Activated CD4-positive, CD25-positive, alpha-beta regulatory T cell treated with anti-CD3 and anti-CD28 coated beads, Interleukin-2, amount 50 U/mL, for 24 hours (primary cell): ENCODE results near the gene NBL1.

ENCODE experiments used
- ATAC-seq, 2 donors: fragments of 150-1000 bp; cut with Tn5 transposase; one replicate each; pipeline ENCODE4 v1.10.0; 2021; ENCODE audit warnings: mild to moderate bottlenecking in 1 of 2, moderate library complexity in 1 of 2

NBL1 gene

GRCh38 chr1:19646377-19647319 lies 2.5 kb downstream of the NBL1 start:
- ATAC-seq: no peak

GRCh38 chr1:19647643-19648042 lies 3.5 kb downstream of the NBL1 start:
- no peak for ATAC-seq

GRCh38 chr1:19648239-19648638 lies 4.1 kb downstream of the NBL1 start:
- no peak for ATAC-seq

GRCh38 chr1:19648689-19649088 lies 4.6 kb downstream of the NBL1 start:
- no peak for ATAC-seq

- ATAC-seq: no peak
Measured at GRCh38 chr1:19650416-19651140, 6.5 kb downstream of the NBL1 start.

GRCh38 chr1:19651141-19651737 lies 7.1 kb downstream of the NBL1 start:
- peak; percentile 61 to 63 for ATAC-seq

GRCh38 chr1:19654386-19654785 lies 10.3 kb downstream of the NBL1 start:
- ATAC-seq: no peak

GRCh38 chr1:19654886-19655717 lies 11.0 kb downstream of the NBL1 start:
- no peak for ATAC-seq

- ATAC-seq: no peak
Measured at GRCh38 chr1:19655718-19656080, 11.6 kb downstream of the NBL1 start.

- ATAC-seq: no peak
Measured at GRCh38 chr1:19656134-19656779, 12.1 kb downstream of the NBL1 start.

- no peak for ATAC-seq
Measured at GRCh38 chr1:19656780-19657466, 12.8 kb downstream of the NBL1 start.

GRCh38 chr1:19657511-19657910 lies 13.4 kb downstream of the NBL1 start:
- ATAC-seq: no peak

- no peak for ATAC-seq
Measured at GRCh38 chr1:19658186-19658585, 14.1 kb downstream of the NBL1 start.

- ATAC-seq: no peak
Measured at GRCh38 chr1:19661721-19662228, 17.7 kb downstream of the NBL1 start.

GRCh38 chr1:19662313-19662712 lies 18.2 kb downstream of the NBL1 start:
- ATAC-seq: no peak

- ATAC-seq: peak; percentile 61 to 65
Measured at GRCh38 chr1:19664453-19665185, 20.5 kb downstream of the NBL1 start, which contains the start of gene HTR6. TSS of gene HTR6 (plus strand) at chr1:19664875. CDS start at chr1:19665754, 879 bp downstream.

- no peak for ATAC-seq
Measured at GRCh38 chr1:19665186-19665495, 21.0 kb downstream of the NBL1 start.

GRCh38 chr1:19665496-19666465 lies 21.7 kb downstream of the NBL1 start:
- no peak for ATAC-seq

GRCh38 chr1:19668888-19669287 lies 24.8 kb downstream of the NBL1 start:
- ATAC-seq: no peak
